ENCODE measurements around the gene PSMD8. TPM values are rescaled to one million over a fixed set of nuclear protein-coding genes. Genes with fewer than 3 reads are reported as not detected.

PSMD8 gene
- polyA plus RNA-seq, 3 donors, result 148 to 207 (median 179) TPM

DNA sequence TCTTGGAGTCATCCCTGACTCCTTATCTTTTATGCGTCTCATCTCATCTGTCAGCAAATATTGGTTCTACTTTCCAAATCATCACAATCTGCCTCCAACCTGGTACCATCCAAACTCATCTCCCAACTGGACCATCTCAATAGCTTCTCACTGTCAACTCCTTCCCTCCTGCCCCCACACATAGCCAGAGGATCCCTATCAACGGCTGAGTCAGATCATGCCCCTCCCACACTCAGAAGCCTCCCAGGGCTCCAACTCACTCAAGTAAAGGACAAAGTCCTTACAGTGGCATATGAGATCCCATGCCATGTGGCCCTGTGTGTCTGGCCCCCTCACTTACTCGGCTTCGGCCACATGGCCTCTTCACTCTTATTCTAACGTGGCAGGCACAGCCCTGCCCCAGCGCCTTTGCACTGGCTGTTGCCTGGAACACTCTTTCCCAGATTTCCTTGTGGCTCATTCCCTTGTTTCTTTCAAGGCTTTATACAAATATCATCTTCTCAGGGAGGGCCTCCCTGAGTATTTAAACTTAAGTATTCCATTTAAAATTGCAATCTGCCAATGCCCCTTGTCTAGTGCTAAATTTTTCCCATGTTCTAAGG lies 18.4 kb downstream of the PSMD8 start:
- H3K27ac ChIP-seq (ENCODE audit: low read depth in 1 of 2, low read length in 2 of 2), result no peak overlapping the region
- Mint-ChIP-seq H3K27ac (no peak overlapping the region), H3K4me1 (peaks cover 11% of the 10 kb centered on the region), H3K4me3 (peak overlapping the region; percentile 18 to 56), H3K9me3 (peaks cover 0 to 12% (median 6%) of the 10 kb centered on the region in 7 donors), H3K27me3 (ENCODE audit: low read depth in 3 of 3) (peaks cover 81 to 93% (median 83%) of the 10 kb centered on the region in 3 donors), H3K36me3 (peaks cover 0 to 7% of the 10 kb centered on the region in 2 donors)
- H3K36me3 ChIP-seq (replicated peaks in 1 of 2; ENCODE audit: control insufficient read depth in 1 of 2, insufficient read depth in 2 of 2, low read length in 2 of 2), result no peaks in the 10 kb centered on the region
- peaks cover 12 to 20% of the 10 kb centered on the region in 2 donors for H3K4me1 ChIP-seq (ENCODE audit: control insufficient read depth in 1 of 2, insufficient read depth in 2 of 2, low read length in 2 of 2)
- whole genome bisulfite sequencing (ENCODE audit: insufficient coverage), result 87% methylated on average over 6 of the region's 6 CpGs
- H2AFZ ChIP-seq (ENCODE audit: insufficient read depth, low read depth, low read length, poor library complexity, severe bottlenecking), result no peak overlapping the region
- no peak for DNase-seq
- H3K4me3 ChIP-seq (replicated peaks in 1 of 3; ENCODE audit: low read depth in 2 of 3, low read length in 3 of 3), result no peak overlapping the region
- H3K9me3 ChIP-seq (replicated peaks in 1 of 2; ENCODE audit: control insufficient read depth in 1 of 2, insufficient read depth in 1 of 2, low read length in 2 of 2), result peaks cover 0 to 17% of the 10 kb centered on the region in 2 donors
- H3K79me2 ChIP-seq (ENCODE audit: insufficient read depth, low read length), result no peaks in the 10 kb centered on the region
- TF ChIP-seq, protein P1, sequence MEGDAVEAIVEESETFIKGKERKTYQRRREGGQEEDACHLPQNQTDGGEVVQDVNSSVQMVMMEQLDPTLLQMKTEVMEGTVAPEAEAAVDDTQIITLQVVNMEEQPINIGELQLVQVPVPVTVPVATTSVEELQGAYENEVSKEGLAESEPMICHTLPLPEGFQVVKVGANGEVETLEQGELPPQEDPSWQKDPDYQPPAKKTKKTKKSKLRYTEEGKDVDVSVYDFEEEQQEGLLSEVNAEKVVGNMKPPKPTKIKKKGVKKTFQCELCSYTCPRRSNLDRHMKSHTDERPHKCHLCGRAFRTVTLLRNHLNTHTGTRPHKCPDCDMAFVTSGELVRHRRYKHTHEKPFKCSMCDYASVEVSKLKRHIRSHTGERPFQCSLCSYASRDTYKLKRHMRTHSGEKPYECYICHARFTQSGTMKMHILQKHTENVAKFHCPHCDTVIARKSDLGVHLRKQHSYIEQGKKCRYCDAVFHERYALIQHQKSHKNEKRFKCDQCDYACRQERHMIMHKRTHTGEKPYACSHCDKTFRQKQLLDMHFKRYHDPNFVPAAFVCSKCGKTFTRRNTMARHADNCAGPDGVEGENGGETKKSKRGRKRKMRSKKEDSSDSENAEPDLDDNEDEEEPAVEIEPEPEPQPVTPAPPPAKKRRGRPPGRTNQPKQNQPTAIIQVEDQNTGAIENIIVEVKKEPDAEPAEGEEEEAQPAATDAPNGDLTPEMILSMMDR (IDR thresholded peaks at IDR 0.05), result no peak
- H3K9ac ChIP-seq (ENCODE audit: insufficient read depth, low read length, poor library complexity, severe bottlenecking), result no peak overlapping the region
- intact Hi-C loops (cut with micrococcal nuclease), result no loop called here
- H3K27me3 ChIP-seq (ENCODE audit: control insufficient read depth in 2 of 2, insufficient read depth in 2 of 2, low read length in 2 of 2), result peaks cover 62 to 91% of the 10 kb centered on the region in 2 donors
- H3K4me2 ChIP-seq (replicated peaks; ENCODE audit: extremely low read depth, low read length, poor library complexity, severe bottlenecking), result no peak overlapping the region
- no peaks in the 10 kb centered on the region for H4K20me1 ChIP-seq (ENCODE audit: insufficient read depth, low read length)

DNA sequence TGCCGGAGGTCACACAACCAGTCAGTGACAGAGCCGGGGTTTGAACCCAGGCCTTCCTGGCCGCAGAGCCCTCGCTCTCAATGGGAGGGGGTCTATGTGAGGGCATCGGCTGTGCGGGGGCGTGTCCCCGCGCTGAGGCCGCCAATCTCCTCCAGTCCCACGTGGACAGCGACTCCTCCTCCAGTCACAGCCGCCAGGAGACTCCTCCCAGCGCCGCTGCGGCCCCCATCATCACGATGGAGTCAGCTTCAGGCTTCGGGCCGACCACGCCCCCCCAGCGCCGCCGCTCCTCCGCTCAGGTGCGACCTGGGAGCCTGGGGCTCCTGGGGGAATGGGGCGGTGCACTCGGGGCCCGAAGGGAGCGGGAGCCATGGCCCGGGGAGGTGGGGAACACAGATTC lies 20.1 kb downstream of the PSMD8 start:
- Mint-ChIP-seq H3K4me1 (peaks cover 4% of the 10 kb centered on the region), H3K9me3 (peaks cover 0 to 8% (median 3%) of the 10 kb centered on the region in 7 donors), H3K27me3 (ENCODE audit: low read depth in 3 of 3) (peaks cover 76 to 93% (median 78%) of the 10 kb centered on the region in 3 donors), H3K4me3 (peak overlapping the region in 1 of 2 donors; percentile 78), H3K36me3 (peaks cover 0 to 4% of the 10 kb centered on the region in 2 donors), H3K27ac (no peak overlapping the region)
- Histone ChIP-seq H3K4me2 (replicated peaks; ENCODE audit: extremely low read depth, low read length, poor library complexity, severe bottlenecking) (no peak overlapping the region), H4K20me1 (ENCODE audit: insufficient read depth, low read length) (no peaks in the 10 kb centered on the region), H3K27me3 (ENCODE audit: control insufficient read depth in 2 of 2, insufficient read depth in 2 of 2, low read length in 2 of 2) (peaks cover 53 to 82% of the 10 kb centered on the region in 2 donors), H3K9me3 (replicated peaks in 1 of 2; ENCODE audit: control insufficient read depth in 1 of 2, insufficient read depth in 1 of 2, low read length in 2 of 2) (peaks cover 0 to 17% of the 10 kb centered on the region in 2 donors), H3K36me3 (replicated peaks in 1 of 2; ENCODE audit: control insufficient read depth in 1 of 2, insufficient read depth in 2 of 2, low read length in 2 of 2) (no peaks in the 10 kb centered on the region), H3K9ac (ENCODE audit: insufficient read depth, low read length, poor library complexity, severe bottlenecking) (no peak overlapping the region), H3K27ac (ENCODE audit: low read depth in 1 of 2, low read length in 2 of 2) (no peak overlapping the region), H3K4me3 (replicated peaks in 1 of 3; ENCODE audit: low read depth in 2 of 3, low read length in 3 of 3) (no peak overlapping the region), H3K4me1 (ENCODE audit: control insufficient read depth in 1 of 2, insufficient read depth in 2 of 2, low read length in 2 of 2) (peaks cover 0 to 7% of the 10 kb centered on the region in 2 donors), H2AFZ (ENCODE audit: insufficient read depth, low read depth, low read length, poor library complexity, severe bottlenecking) (no peak overlapping the region), H3K79me2 (ENCODE audit: insufficient read depth, low read length) (no peaks in the 10 kb centered on the region)
- intact Hi-C loops (cut with micrococcal nuclease), result no loop called here
- TF ChIP-seq, protein P1 (IDR thresholded peaks at IDR 0.05), result no peak
- 2% methylated on average over 25 of the region's 30 CpGs for WGBS (ENCODE audit: insufficient coverage)
- DNase-seq, result no peak

All from CD14-positive monocyte (primary cell).